Pancreas (tissue), 10 donors: ENCODE data around the gene MAST1. TPM values are rescaled to one million over a fixed set of nuclear protein-coding genes. Genes with fewer than 3 reads are reported as not detected.
A peak's percentile ranks its signal among the peaks of the same experiment; 100 is the strongest.

Source experiments
- ATAC-seq, 4 donors: fragments of 200-7000 bp; cut with Tn5 transposase; one replicate each; pipeline versions ENCODE4 v1.8.0 to v1.9.1; 2020; ENCODE audit warnings: mild to moderate bottlenecking in 4 of 4, moderate library complexity in 4 of 4
- DNase-seq, 6 donors: peaks; one replicate each; pipeline ENCODE4 v3.0.0-alpha.2; 2020
- FAIRE-seq: peaks from 2 replicates; lab custom pipeline; 2012; peaks lifted over from hg19 to GRCh38; lab: Jason Lieb, UNC
- H3K27ac ChIP-seq, 4 donors: fragments of 200-600 bp; sonication (generic); 1 replicate in 3 of 4; 2 replicates in 1 of 4; pipeline versions ENCODE4 v1.5.0 to v1.8.0; 2020
- H3K27me3 ChIP-seq, 4 donors: fragments of 200-600 bp; one replicate each; pipeline ENCODE4 v1.8.0; 2021
- H3K36me3 ChIP-seq, 3 donors: fragments of 200-600 bp; sonication (generic) in 1 of 3; one replicate each; pipeline versions ENCODE4 v1.5.0 to v1.8.0; 2020 to 2021
- H3K4me1 ChIP-seq, 3 donors: fragments of 200-600 bp; one replicate each; pipeline ENCODE4 v1.8.0; 2021
- H3K4me3 ChIP-seq, 4 donors: fragments of 200-600 bp; sonication (generic) in 2 of 4; one replicate each; pipeline versions ENCODE4 v1.5.0 to v1.8.0; 2020 to 2021
- H3K9me3 ChIP-seq, 4 donors: fragments of 200-600 bp; one replicate each; pipeline ENCODE4 v1.8.0; 2021
- CTCF ChIP-seq, 4 donors: fragments of 200-600 bp; sonication (generic) in 3 of 4; IDR thresholded peaks; one replicate each; pipeline versions ENCODE4 v1.5.0 to v1.8.0; 2021; ENCODE audit warnings: antibody characterized with exemption in 4 of 4
- WGBS, 2 donors: extraction: QIAGEN DNeasy Blood & Tissue Kit; methylation state at CpG; one replicate each; pipeline ENCODE4 v1.1.7; 2013; 5-methylcytosine and 5-hydroxymethylcytosine counted together
- intact Hi-C, 3 donors: fragments of 100-400 bp; cut with DNase I; formaldehyde crosslinking; loops; one replicate each; pipeline versions ENCODE4 v1.11.1 to v1.14.2; 2022
- polyA plus RNA-seq, 2 donors: library from polyadenylated mRNA; stranded (reverse); fragments of 200-250 nt; gene quantifications; one replicate each; pipeline ENCODE4 v1.2.3, GENCODE V29; 2013
- total RNA-seq, 6 donors: library from RNA; stranded (reverse); fragmentation: NEBNext Ultra II Directional in 4 of 6; extraction: Animal tissue kit (Norgen Biotek cat#: 25700) in 4 of 6; gene quantifications; one replicate each; pipeline versions ENCODE4 v1.2.1 to v1.2.4, GENCODE V29; 2021 to 2023
- donor health status: healthy with polysubstance abuse.
- donor health status: DM: no; HTN: no; CAD: no; lungs with moderate emphysema.
- donor health status: DM: no; HTN: no; CAD: no.
- donor health status: control.
- donor health status: control.
- donor health status: Bipolar disorder and iron deficiency.
- donor health status: DM: yes; HTN: yes; CAD: no.
- donor health status: DM: no; HTN: no; CAD: no.
- donor health status: DM: no; HTN: no; CAD: no.
- donor health status: DM: yes; HTN: yes; CAD: no.

Gene MAST1
- total and polyA plus RNA-seq, 8 donors, result 0.23 to 7.3 (median 0.91) TPM

GRCh38 chr19:12790628-12791344 lies 47.5 kb upstream of the MAST1 start:
- 2 to 3% methylated on average over 22 of the region's 22 CpGs for WGBS, 2 donors
- TF ChIP-seq CTCF (IDR thresholded peaks at IDR 0.05), result no peak
- no peaks in the 10 kb centered on the region for H3K9me3 ChIP-seq
- peaks cover 14 to 42% (median 20%) of the 10 kb centered on the region in 3 donors for H3K4me1 ChIP-seq
- no peak for FAIRE-seq
- H3K36me3 ChIP-seq, result no peaks in the 10 kb centered on the region
- no peak for ATAC-seq
- intact Hi-C loops, result no loop called here
- peak overlapping the region; percentile 95 to 100 (median 99) for H3K27ac ChIP-seq
- no peaks in the 10 kb centered on the region for H3K27me3 ChIP-seq
- no peak for DNase-seq
- peak overlapping the region; percentile 18 to 81 (median 50) for H3K4me3 ChIP-seq

GRCh38 chr19:12791345-12792050 lies 46.8 kb upstream of the MAST1 start, which contains the start of gene JUNB:
TSS of gene JUNB (plus strand) at chr19:12791486. CDS start at chr19:12791772, 286 bp downstream.
- intact Hi-C loops, result no loop called here
- DNase-seq, result peak; percentile 97 to 100 (median 98)
- Histone ChIP-seq H3K4me3 (peak within 1 kb of the TSS; percentile 70 to 95 (median 86)), H3K27ac (peak within 1 kb of the TSS; percentile 95 to 100 (median 99)), H3K36me3 (no peaks in the 10 kb centered on the region), H3K9me3 (no peaks in the 10 kb centered on the region), H3K4me1 (peaks cover 10 to 39% (median 20%) of the 10 kb centered on the region in 3 donors), H3K27me3 (no peaks in the 10 kb centered on the region)
- WGBS, 2 donors, result 0% methylated on average over 69 to 73 of the region's 73 CpGs
- peak; percentile 53 to 69 (median 60) for ATAC-seq
- FAIRE-seq, result no peak
- TF ChIP-seq CTCF (IDR thresholded peaks at IDR 0.05), result no peak

GRCh38 chr19:12792051-12792852 lies 46.1 kb upstream of the MAST1 start:
- Histone ChIP-seq H3K36me3 (no peaks in the 10 kb centered on the region), H3K27me3 (no peaks in the 10 kb centered on the region), H3K4me1 (peaks cover 10 to 32% (median 20%) of the 10 kb centered on the region in 3 donors), H3K9me3 (no peaks in the 10 kb centered on the region), H3K27ac (peak overlapping the region; percentile 95 to 100 (median 99)), H3K4me3 (peak overlapping the region; percentile 70 to 95 (median 86))
- ATAC-seq, result peak in 2 of 4 donors; percentile 9 to 11
- intact Hi-C loops, result no loop called here
- DNase-seq, result peak; percentile 73 to 94 (median 80)
- no peak for FAIRE-seq
- 0% methylated on average over 76 to 84 of the region's 84 CpGs for WGBS, 2 donors
- no peak for TF ChIP-seq CTCF (IDR thresholded peaks at IDR 0.05)

GRCh38 chr19:12792853-12793289 lies 45.4 kb upstream of the MAST1 start:
- intact Hi-C loops, result no loop called here
- DNase-seq (peak in 3 of 6 donors; percentile 43 to 68 (median 47)), FAIRE-seq (no peak), ATAC-seq (peak in 1 of 4 donors; percentile 0)
- no peaks in the 10 kb centered on the region for H3K9me3 ChIP-seq
- H3K4me1 ChIP-seq, result peaks cover 10 to 26% (median 20%) of the 10 kb centered on the region in 3 donors
- 0% methylated on average over 22 of the region's 22 CpGs for WGBS, 2 donors
- peak overlapping the region; percentile 95 to 100 (median 99) for H3K27ac ChIP-seq
- peak overlapping the region; percentile 70 to 95 (median 86) for H3K4me3 ChIP-seq
- TF ChIP-seq CTCF (IDR thresholded peaks at IDR 0.05), result no peak
- no peaks in the 10 kb centered on the region for H3K36me3 ChIP-seq
- no peaks in the 10 kb centered on the region for H3K27me3 ChIP-seq
